ENCODE results near the gene FIBCD1.

FIBCD1 gene

GRCh38 chr9:130869250-130869649, 69.8 kb downstream of the FIBCD1 start:
- DNase-seq (ENCODE audit: extremely low spot score, insufficient read length, low read depth) (no peak), FAIRE-seq (no peak)

- no peak for FAIRE-seq
Observed at GRCh38 chr9:130868230-130868629, 70.8 kb downstream of the FIBCD1 start.

GRCh38 chr9:130867556-130867955, 71.5 kb downstream of the FIBCD1 start:
- FAIRE-seq (no peak), DNase-seq (ENCODE audit: extremely low spot score, insufficient read length, low read depth) (no peak)

More at GRCh38 chr9:130868230-130868629, 70.8 kb downstream of the FIBCD1 start:
- no peak for DNase-seq (ENCODE audit: extremely low spot score, insufficient read length, low read depth)

- FAIRE-seq (peak; percentile 61), DNase-seq (ENCODE audit: extremely low spot score, insufficient read length, low read depth) (peak; percentile 11)
Observed at GRCh38 chr9:130866474-130866965, 72.5 kb downstream of the FIBCD1 start.

GRCh38 chr9:130865921-130866320, 73.1 kb downstream of the FIBCD1 start:
- DNase-seq (ENCODE audit: extremely low spot score, insufficient read length, low read depth): no peak
- no peak for FAIRE-seq

GRCh38 chr9:130864541-130864940, 74.5 kb downstream of the FIBCD1 start:
- DNase-seq (ENCODE audit: extremely low spot score, insufficient read length, low read depth) (no peak), FAIRE-seq (no peak)

DNA sequence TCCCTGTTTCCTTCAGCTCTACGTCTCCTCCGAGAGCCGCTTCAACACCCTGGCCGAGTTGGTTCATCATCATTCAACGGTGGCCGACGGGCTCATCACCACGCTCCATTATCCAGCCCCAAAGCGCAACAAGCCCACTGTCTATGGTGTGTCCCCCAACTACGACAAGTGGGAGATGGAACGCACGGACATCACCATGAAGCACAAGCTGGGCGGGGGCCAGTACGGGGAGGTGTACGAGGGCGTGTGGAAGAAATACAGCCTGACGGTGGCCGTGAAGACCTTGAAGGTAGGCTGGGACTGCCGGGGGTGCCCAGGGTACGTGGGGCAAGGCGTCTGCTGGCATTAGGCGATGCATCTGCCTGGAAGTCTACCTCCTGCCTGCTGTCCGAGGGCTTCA, 76.3 kb downstream of the FIBCD1 start:
- FAIRE-seq: no peak

GRCh38 chr9:130862217-130862616, 76.8 kb downstream of the FIBCD1 start:
- FAIRE-seq (no peak), DNase-seq (ENCODE audit: extremely low spot score, insufficient read length, low read depth) (no peak)

More for the DNA sequence above, 76.3 kb downstream of the FIBCD1 start:
- no peak for DNase-seq (ENCODE audit: extremely low spot score, insufficient read length, low read depth)

GRCh38 chr9:130861372-130862180, 77.5 kb downstream of the FIBCD1 start:
- FAIRE-seq (no peak), DNase-seq (ENCODE audit: extremely low spot score, insufficient read length, low read depth) (no peak)

GRCh38 chr9:130860458-130861316, 78.4 kb downstream of the FIBCD1 start:
- DNase-seq (ENCODE audit: extremely low spot score, insufficient read length, low read depth) (no peak), FAIRE-seq (no peak)

GRCh38 chr9:130858739-130859705, 80.0 kb downstream of the FIBCD1 start:
- DNase-seq (ENCODE audit: extremely low spot score, insufficient read length, low read depth) (no peak), FAIRE-seq (no peak)

GRCh38 chr9:130857864-130858738, 80.9 kb downstream of the FIBCD1 start:
- no peak for DNase-seq (ENCODE audit: extremely low spot score, insufficient read length, low read depth)
- FAIRE-seq: no peak

DNA sequence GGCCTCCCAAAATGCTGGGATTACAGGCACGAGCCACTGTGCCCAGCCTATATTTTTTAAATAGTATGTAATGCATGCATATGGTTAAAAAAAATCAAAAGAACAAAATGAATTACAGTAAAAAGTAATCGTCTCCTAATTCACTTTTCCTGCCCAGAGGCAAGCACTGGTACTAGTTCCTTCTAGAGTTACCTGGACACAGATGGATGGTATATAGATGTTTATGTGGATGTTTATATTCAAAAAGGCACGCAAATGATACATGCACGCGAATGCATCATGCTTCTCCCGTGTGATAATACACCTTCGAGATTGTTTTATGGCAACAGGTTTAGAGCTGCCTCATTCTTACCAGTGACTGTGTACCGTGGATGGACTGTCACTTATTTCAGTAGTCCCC, 82.6 kb downstream of the FIBCD1 start:
- no peak for DNase-seq (ENCODE audit: extremely low spot score, insufficient read length, low read depth)
- FAIRE-seq: no peak

- no peak for FAIRE-seq
Observed at GRCh38 chr9:130854835-130855234, 84.2 kb downstream of the FIBCD1 start.

GRCh38 chr9:130854092-130854491, 85.0 kb downstream of the FIBCD1 start:
- DNase-seq (ENCODE audit: extremely low spot score, insufficient read length, low read depth) (no peak), FAIRE-seq (no peak)

More at GRCh38 chr9:130854835-130855234, 84.2 kb downstream of the FIBCD1 start:
- no peak for DNase-seq (ENCODE audit: extremely low spot score, insufficient read length, low read depth)

DNA sequence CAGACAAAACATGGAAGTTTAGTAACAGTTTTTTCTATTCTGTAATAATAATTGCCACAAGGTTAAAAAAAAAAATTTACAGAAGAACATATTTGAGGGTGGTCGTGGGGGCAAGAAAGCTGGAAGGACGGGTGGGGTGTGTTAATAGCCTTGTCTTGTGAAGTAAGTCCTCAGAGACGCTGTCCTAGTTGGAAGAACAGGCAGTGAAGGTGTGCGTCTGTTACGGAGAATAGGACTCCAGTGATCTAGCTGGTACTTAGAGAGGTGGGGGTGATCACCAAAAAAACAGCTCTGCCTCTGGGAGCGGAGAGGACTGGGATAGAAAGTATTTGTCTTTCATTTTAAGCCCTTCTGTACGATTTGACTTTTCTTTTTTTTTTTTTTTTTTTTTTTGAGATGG, 86.2 kb downstream of the FIBCD1 start:
- FAIRE-seq (no peak), DNase-seq (ENCODE audit: extremely low spot score, insufficient read length, low read depth) (no peak)

All from GM18507 (cell line).